H9 (cell line): ENCODE data around the gene ARHGDIB. TPM values are rescaled to one million over a fixed set of nuclear protein-coding genes. Genes with fewer than 3 reads are reported as not detected.

ENCODE experiments used
- DNase-seq: peaks from one replicate; pipeline ENCODE4 v3.0.0-alpha.2; 2017
- H2AFZ ChIP-seq: one replicate; pipeline ENCODE4 v1.6.1; 2013; ENCODE audit warnings: mild to moderate bottlenecking, low read length, control low read depth, moderate library complexity
- H2AK5ac ChIP-seq: 2 replicates; pipeline ENCODE4 v1.6.1; 2013; ENCODE audit warnings: low read length, control low read depth, mixed read lengths; ENCODE audit not compliant: insufficient read length
- H2BK120ac ChIP-seq: one replicate; pipeline ENCODE4 v1.6.1; 2013; ENCODE audit warnings: low read depth, mild to moderate bottlenecking, low read length, control low read depth, inconsistent platforms; ENCODE audit not compliant: poor library complexity, severe bottlenecking
- H2BK12ac ChIP-seq: 2 replicates; pipeline ENCODE4 v1.6.1; 2013; ENCODE audit warnings: low read length, control low read depth, mixed read lengths, low read depth; ENCODE audit not compliant: insufficient read length
- H2BK15ac ChIP-seq: 2 replicates; pipeline ENCODE4 v1.6.1; 2013; ENCODE audit warnings: low read depth, low read length, control low read depth
- H2BK20ac ChIP-seq: one replicate; pipeline ENCODE4 v1.6.1; 2013; ENCODE audit warnings: low read depth, mild to moderate bottlenecking, low read length, control low read depth, inconsistent platforms; ENCODE audit not compliant: poor library complexity, severe bottlenecking
- H2BK5ac ChIP-seq: 2 replicates; pipeline ENCODE4 v1.6.1; 2013; ENCODE audit warnings: low read length, control low read depth, mixed read lengths; ENCODE audit not compliant: insufficient read length
- H3K14ac ChIP-seq: 2 replicates; pipeline ENCODE4 v1.6.1; 2013; ENCODE audit warnings: low read length, control low read depth; ENCODE audit not compliant: insufficient read depth
- H3K18ac ChIP-seq: 2 replicates; pipeline ENCODE4 v1.6.1; 2013; ENCODE audit warnings: low read depth, mild to moderate bottlenecking, mixed read lengths, low read length, control low read depth; ENCODE audit not compliant: insufficient read length
- H3K23ac ChIP-seq: 2 replicates; pipeline ENCODE4 v1.6.1; 2013; ENCODE audit warnings: low read length, control low read depth, mixed read lengths, low read depth; ENCODE audit not compliant: insufficient read length
- H3K23me2 ChIP-seq: 2 replicates; pipeline ENCODE4 v1.6.1; 2013; ENCODE audit warnings: low read depth, mild to moderate bottlenecking, mixed read lengths, low read length, control low read depth; ENCODE audit not compliant: insufficient read length, poor library complexity, severe bottlenecking
- H3K27ac ChIP-seq: 2 replicates; pipeline ENCODE4 v1.5.1; 2013; ENCODE audit warnings: low read length, control low read depth, mixed read lengths, low read depth; ENCODE audit not compliant: insufficient read length
- H3K27me3 ChIP-seq: 2 replicates; pipeline ENCODE4 v1.6.1; 2013; ENCODE audit warnings: low read length, control low read depth, inconsistent platforms; ENCODE audit not compliant: insufficient read depth
- H3K4ac ChIP-seq: 2 replicates; pipeline ENCODE4 v1.6.1; 2013; ENCODE audit warnings: low read depth, mild to moderate bottlenecking, control low read depth, inconsistent platforms, low read length, moderate library complexity
- H3K4me1 ChIP-seq: 2 replicates; pipeline ENCODE4 v1.6.1; 2013; ENCODE audit warnings: low read length, control low read depth, inconsistent platforms; ENCODE audit not compliant: insufficient read depth
- H3K4me2 ChIP-seq: 2 replicates; pipeline ENCODE4 v1.6.1; 2013; ENCODE audit warnings: low read length, control low read depth, mixed read lengths; ENCODE audit not compliant: insufficient read length, insufficient read depth
- H3K56ac ChIP-seq: 2 replicates; pipeline ENCODE4 v1.6.1; 2013; ENCODE audit warnings: low read depth, mild to moderate bottlenecking, mixed read lengths, low read length, control low read depth; ENCODE audit not compliant: insufficient read length
- H3K79me1 ChIP-seq: 2 replicates; pipeline ENCODE4 v1.6.1; 2013; ENCODE audit warnings: low read depth, mild to moderate bottlenecking, moderate library complexity, low read length, control low read depth, inconsistent platforms; ENCODE audit not compliant: insufficient read depth, poor library complexity, severe bottlenecking
- H3K79me2 ChIP-seq: 2 replicates; pipeline ENCODE4 v1.6.1; 2013; ENCODE audit warnings: low read length, control low read depth, inconsistent platforms; ENCODE audit not compliant: insufficient read depth
- H3K9ac ChIP-seq: 2 replicates; pipeline ENCODE4 v1.6.1; 2013; ENCODE audit warnings: low read length, control low read depth, mixed read lengths; ENCODE audit not compliant: insufficient read length; ENCODE audit errors: extremely low read depth
- H3K9me3 ChIP-seq: one replicate; pipeline ENCODE4 v1.6.1; 2013; ENCODE audit warnings: low read depth, low read length, inconsistent platforms; ENCODE audit not compliant: control insufficient read depth
- H3T11ph ChIP-seq: one replicate; pipeline ENCODE4 v1.6.1; 2013; ENCODE audit warnings: mild to moderate bottlenecking, low read length, control low read depth, inconsistent platforms
- H4K20me1 ChIP-seq: one replicate; pipeline ENCODE4 v1.6.1; 2013; ENCODE audit not compliant: control insufficient read depth, insufficient read length, insufficient read depth
- H4K5ac ChIP-seq: 2 replicates; pipeline ENCODE4 v1.6.1; 2013; ENCODE audit warnings: low read depth, mild to moderate bottlenecking, mixed read lengths, low read length, control low read depth; ENCODE audit not compliant: insufficient read length
- H4K8ac ChIP-seq: replicated peaks from 2 replicates; pipeline ENCODE4 v1.6.1; 2013; ENCODE audit warnings: low read length, control low read depth, mixed read lengths, low read depth; ENCODE audit not compliant: insufficient read length
- H4K91ac ChIP-seq: 2 replicates; pipeline ENCODE4 v1.6.1; 2013; ENCODE audit warnings: low read depth, mild to moderate bottlenecking, moderate library complexity, mixed read lengths, low read length, control low read depth; ENCODE audit not compliant: insufficient read length
- H3K27ac Mint-ChIP-seq, 3 experiments: 2 replicates in 2 of 3; 3 replicates in 1 of 3; pipeline ENCODE4 v1.8.0; 2020 to 2021; ENCODE audit warnings: mixed read lengths in 3 of 3, mild to moderate bottlenecking in 1 of 3, moderate library complexity in 1 of 3
- H3K27me3 Mint-ChIP-seq: 2 replicates; pipeline ENCODE4 v1.8.0; 2021; ENCODE audit warnings: low read depth, mild to moderate bottlenecking, moderate library complexity, mixed read lengths
- H3K36me3 Mint-ChIP-seq, 3 experiments: 2 replicates in 2 of 3; 3 replicates in 1 of 3; pipeline ENCODE4 v1.8.0; 2020 to 2021; ENCODE audit warnings: low read depth in 3 of 3, mixed read lengths in 3 of 3; ENCODE audit not compliant: insufficient read depth in 1 of 3
- H3K4me1 Mint-ChIP-seq, 2 experiments: 2 replicates each; pipeline ENCODE4 v1.8.0; 2020; ENCODE audit warnings: mixed read lengths in 2 of 2
- H3K4me3 Mint-ChIP-seq, 2 experiments: 2 replicates in 1 of 2; 3 replicates in 1 of 2; pipeline ENCODE4 v1.8.0; 2020 to 2021; ENCODE audit warnings: mild to moderate bottlenecking in 2 of 2, mixed read lengths in 2 of 2, moderate library complexity in 1 of 2
- H3K9me3 Mint-ChIP-seq, 2 experiments: 2 replicates in 1 of 2; 3 replicates in 1 of 2; pipeline ENCODE4 v1.8.0; 2020; ENCODE audit warnings: mild to moderate bottlenecking in 2 of 2, mixed read lengths in 2 of 2, moderate library complexity in 1 of 2
- WGBS: extraction: QIAGEN DNeasy Blood & Tissue Kit; methylation state at CpG from one replicate; pipeline ENCODE4 v1.1.7; 2013; ENCODE audit warnings: missing lambda C conversion rate, low lambda C conversion rate, mixed read lengths; ENCODE audit not compliant: insufficient read length; ENCODE audit errors: extremely low coverage; 5-methylcytosine and 5-hydroxymethylcytosine counted together
- total RNA-seq: library from RNA; stranded (reverse); gene quantifications from 2 replicates; pipeline ENCODE4 v1.2.1, GENCODE V29; 2021
- TF ChIP-seq, protein P1 (sequence below): fragments of 200-600 bp; sonication (generic); conservative IDR thresholded peaks from 3 replicates; pipeline ENCODE4 v1.8.0; 2021; ENCODE audit warnings: antibody characterized with exemption, mild to moderate bottlenecking

Gene ARHGDIB
- total RNA-seq, 1 experiment from 2014 or later, result 0.44 TPM

GRCh38 chr12:14965221-14965620 is 3.8 kb upstream of the ARHGDIB start:
- Histone ChIP-seq H3K4me1 (peaks cover 3% of the 10 kb centered on the region), H4K91ac (no peak overlapping the region), H3K79me2 (no peaks in the 10 kb centered on the region), H3K4me2 (no peak overlapping the region), H2BK120ac (no peak overlapping the region), H3K23ac (no peak overlapping the region), H3K4ac (no peak overlapping the region), H3K18ac (no peak overlapping the region), H3K79me1 (no peaks in the 10 kb centered on the region), H2AK5ac (no peak overlapping the region), H3T11ph (no peak overlapping the region), H2AFZ (no peak overlapping the region), H3K56ac (no peak overlapping the region), H2BK12ac (no peak overlapping the region), H4K20me1 (no peaks in the 10 kb centered on the region), H2BK15ac (no peak overlapping the region), H4K8ac (no peak overlapping the region), H2BK5ac (no peak overlapping the region), H2BK20ac (no peak overlapping the region), H3K14ac (no peak overlapping the region), H3K27me3 (no peaks in the 10 kb centered on the region), H3K23me2 (no peaks in the 10 kb centered on the region), H3K9me3 (no peaks in the 10 kb centered on the region), H3K9ac (no peak overlapping the region), H3K27ac (no peak overlapping the region), H4K5ac (no peak overlapping the region)
- Mint-ChIP-seq H3K27me3 (no peaks in the 10 kb centered on the region), H3K36me3 (no peaks in the 10 kb centered on the region), H3K4me1 (peaks cover 9 to 10% of the 10 kb centered on the region in 2 experiments), H3K27ac (no peak overlapping the region), H3K4me3 (no peak overlapping the region), H3K9me3 (no peaks in the 10 kb centered on the region)
- TF ChIP-seq, protein P1, sequence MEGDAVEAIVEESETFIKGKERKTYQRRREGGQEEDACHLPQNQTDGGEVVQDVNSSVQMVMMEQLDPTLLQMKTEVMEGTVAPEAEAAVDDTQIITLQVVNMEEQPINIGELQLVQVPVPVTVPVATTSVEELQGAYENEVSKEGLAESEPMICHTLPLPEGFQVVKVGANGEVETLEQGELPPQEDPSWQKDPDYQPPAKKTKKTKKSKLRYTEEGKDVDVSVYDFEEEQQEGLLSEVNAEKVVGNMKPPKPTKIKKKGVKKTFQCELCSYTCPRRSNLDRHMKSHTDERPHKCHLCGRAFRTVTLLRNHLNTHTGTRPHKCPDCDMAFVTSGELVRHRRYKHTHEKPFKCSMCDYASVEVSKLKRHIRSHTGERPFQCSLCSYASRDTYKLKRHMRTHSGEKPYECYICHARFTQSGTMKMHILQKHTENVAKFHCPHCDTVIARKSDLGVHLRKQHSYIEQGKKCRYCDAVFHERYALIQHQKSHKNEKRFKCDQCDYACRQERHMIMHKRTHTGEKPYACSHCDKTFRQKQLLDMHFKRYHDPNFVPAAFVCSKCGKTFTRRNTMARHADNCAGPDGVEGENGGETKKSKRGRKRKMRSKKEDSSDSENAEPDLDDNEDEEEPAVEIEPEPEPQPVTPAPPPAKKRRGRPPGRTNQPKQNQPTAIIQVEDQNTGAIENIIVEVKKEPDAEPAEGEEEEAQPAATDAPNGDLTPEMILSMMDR, result no peak
- no CpG with 5 or more reads among the region's 2 CpGs for WGBS
- DNase-seq, result no peak
